ENCODE data around the gene TNRC18.

Gene TNRC18

DNA sequence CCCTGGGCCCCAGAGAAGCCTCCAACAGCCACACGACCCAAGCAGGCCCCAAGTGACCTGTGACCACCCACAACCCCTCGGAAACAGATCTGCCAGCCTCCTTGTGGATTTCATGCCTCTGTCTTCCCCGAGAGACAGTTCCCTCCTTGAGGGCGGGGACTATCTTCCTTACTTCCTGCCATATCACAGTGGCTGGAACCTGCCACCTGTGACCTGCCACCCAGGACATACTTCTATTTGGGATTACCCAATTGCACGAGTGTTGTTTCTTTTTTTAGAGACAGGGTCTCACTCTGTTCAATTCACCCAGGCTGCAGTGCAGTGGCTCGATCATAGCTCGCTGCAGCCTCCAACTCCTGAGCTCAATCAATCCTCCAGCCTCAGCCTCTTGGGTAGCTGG lies 25.9 kb downstream of the TNRC18 start:
- TF ChIP-seq, protein P1, sequence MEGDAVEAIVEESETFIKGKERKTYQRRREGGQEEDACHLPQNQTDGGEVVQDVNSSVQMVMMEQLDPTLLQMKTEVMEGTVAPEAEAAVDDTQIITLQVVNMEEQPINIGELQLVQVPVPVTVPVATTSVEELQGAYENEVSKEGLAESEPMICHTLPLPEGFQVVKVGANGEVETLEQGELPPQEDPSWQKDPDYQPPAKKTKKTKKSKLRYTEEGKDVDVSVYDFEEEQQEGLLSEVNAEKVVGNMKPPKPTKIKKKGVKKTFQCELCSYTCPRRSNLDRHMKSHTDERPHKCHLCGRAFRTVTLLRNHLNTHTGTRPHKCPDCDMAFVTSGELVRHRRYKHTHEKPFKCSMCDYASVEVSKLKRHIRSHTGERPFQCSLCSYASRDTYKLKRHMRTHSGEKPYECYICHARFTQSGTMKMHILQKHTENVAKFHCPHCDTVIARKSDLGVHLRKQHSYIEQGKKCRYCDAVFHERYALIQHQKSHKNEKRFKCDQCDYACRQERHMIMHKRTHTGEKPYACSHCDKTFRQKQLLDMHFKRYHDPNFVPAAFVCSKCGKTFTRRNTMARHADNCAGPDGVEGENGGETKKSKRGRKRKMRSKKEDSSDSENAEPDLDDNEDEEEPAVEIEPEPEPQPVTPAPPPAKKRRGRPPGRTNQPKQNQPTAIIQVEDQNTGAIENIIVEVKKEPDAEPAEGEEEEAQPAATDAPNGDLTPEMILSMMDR (IDR thresholded peaks at IDR 0.05; ENCODE audit: insufficient read depth, low read depth, low read length, missing control alignments), result no peak

DNA sequence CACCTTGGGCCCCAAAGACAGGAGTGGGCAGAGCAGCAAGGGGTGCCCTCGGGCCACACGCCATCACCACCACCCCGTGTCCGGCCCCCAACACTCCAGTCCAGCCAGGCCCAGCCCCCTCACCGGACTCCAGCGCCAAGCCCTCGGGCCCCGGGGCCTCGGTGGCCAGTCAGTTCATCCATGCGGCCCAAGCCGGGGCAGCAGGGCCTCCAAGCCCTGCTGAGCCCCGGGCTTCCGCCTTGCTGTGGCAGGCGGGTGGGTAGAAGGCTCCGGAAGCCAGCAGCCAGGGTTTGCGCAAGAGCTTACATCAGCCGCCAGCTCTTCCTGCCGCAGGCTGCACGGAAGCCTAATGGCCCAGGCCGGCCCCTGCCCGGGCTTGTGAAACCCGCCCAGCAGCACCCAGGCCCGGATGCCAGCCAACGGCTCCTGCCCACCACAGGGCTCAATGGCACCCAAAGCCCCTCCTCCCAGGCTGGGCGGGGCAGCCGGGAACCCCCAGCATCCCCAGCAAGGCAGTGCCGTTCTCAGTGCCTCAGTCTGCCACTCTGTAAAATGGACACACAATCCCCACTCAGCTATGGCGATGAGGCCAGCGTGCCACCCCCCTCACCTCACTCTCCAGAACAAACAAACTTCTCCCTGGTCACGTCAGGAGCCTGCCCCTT lies 26.5 kb downstream of the TNRC18 start:
- H3K4me3 ChIP-seq (ENCODE audit: low read depth, low read length), result peak overlapping the region; percentile 98
- peak; percentile 96 for DNase-seq (ENCODE audit: low read depth)
- TF ChIP-seq, protein P1 (IDR thresholded peaks at IDR 0.05; ENCODE audit: insufficient read depth, low read depth, low read length, missing control alignments), result no peak

More for the DNA sequence above, 25.9 kb downstream of the TNRC18 start:
- H3K4me3 ChIP-seq (ENCODE audit: low read depth, low read length), result peak overlapping the region; percentile 98
- peak; percentile 45 for DNase-seq (ENCODE audit: low read depth)

DNA sequence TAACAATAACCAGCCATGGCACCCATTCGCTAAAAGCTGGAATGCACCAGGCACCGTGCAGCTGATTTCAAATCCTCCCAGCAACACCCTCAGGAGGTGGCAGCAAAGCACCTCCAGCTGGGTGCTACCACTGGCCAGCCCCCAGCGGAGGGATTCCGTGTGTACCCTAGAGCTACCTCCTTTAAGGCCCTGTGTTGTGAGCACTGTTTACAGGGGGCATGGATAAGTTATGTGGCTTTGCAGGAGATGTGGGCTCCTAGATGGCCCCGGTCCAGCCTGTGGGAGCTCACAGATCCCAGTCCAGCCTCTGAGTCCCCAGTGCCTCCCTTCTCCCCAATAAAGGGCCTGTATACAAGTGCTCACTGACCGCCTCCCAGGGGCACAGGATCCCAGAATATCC lies 27.1 kb downstream of the TNRC18 start:
- TF ChIP-seq, protein P1 (IDR thresholded peaks at IDR 0.05; ENCODE audit: insufficient read depth, low read depth, low read length, missing control alignments), result peak; percentile 42
- H3K4me3 ChIP-seq (ENCODE audit: low read depth, low read length), result peak overlapping the region; percentile 98
- DNase-seq (ENCODE audit: low read depth), result peak; percentile 85

DNA sequence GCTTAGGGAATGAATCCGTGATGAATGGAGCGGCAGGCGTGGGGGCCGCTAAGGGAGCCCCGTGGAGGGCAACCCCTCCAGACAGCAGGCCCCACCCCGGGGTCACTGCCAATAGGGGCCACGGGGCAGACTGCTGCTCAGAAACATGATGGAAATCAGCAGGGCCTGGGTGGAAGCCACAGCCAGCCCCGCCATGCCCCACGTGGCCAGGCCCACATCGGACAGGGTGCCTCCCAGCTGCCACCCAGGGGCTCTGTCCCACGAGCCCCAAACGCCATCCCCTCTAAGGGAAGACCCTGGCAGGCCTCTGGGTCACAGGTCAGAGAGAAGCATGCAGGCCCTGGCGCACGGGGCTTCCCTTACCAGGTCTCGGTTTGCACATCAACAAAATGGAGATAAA lies 28.4 kb downstream of the TNRC18 start:
- TF ChIP-seq, protein P1 (IDR thresholded peaks at IDR 0.05; ENCODE audit: insufficient read depth, low read depth, low read length, missing control alignments), result no peak
- DNase-seq (ENCODE audit: low read depth), result no peak
- no peak overlapping the region for H3K4me3 ChIP-seq (ENCODE audit: low read depth, low read length)

DNA sequence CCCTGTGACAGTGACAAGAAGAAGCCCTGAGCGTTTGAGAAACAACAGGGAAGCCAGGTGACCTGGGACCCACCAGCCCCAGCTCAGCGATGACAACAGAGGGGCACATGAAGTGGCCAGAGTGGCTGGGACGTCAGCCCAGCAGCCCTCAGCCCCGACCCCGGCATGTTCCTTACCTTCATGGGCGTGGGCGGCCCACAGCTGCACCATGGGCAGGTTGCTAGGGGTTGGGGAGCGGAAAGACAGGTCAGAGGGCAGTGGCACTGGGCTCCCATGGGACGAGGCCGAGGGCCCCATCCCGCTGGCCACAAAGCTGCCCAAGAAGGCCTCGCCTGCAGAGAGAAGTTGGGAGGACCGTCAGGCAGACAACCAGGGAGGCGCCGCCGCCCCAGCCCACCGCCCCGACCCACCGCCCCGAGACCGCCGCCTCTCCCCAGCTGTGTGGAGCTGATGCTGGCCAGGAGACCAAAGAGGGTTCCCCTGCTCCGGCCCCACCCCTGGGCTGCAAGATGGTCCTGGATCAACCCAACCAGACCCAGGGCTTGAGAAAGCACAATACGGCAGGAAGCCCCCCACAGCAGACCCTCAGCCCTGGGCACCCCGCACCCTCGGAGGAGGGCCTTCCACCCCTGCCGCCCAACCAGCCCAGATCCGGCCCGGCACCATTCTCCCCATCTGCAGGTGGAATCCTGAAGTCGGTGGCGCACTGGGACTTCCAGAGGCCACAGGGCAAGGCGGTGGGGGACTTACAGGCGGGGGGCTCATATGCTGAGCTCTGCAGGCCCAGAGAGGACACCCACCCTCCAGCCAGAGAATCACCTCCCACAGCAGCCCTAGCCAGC lies 29.1 kb downstream of the TNRC18 start:
- TF ChIP-seq, protein P1 (IDR thresholded peaks at IDR 0.05; ENCODE audit: insufficient read depth, low read depth, low read length, missing control alignments), result no peak
- no peak for DNase-seq (ENCODE audit: low read depth)
- no peak overlapping the region for H3K4me3 ChIP-seq (ENCODE audit: low read depth, low read length)

DNA sequence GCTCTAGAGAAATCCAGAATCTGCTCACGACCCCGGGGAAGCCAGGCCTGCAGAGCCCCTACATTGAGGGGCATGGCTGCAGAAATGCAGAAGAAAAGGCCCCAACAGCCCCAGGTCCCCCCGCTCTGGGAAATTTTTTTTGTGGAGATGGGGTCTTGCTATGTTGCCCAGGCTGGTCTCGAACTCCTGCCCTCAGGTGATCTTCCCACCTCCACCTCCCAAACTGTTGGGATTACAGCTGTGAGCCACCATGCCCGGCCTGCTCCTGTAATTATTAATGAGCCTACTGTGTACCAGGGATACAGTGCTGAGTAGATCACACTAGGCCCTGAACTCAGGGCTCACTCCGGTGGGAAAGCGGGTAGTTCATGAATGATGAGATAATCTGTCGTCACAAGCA lies 29.9 kb downstream of the TNRC18 start:
- no peak overlapping the region for H3K4me3 ChIP-seq (ENCODE audit: low read depth, low read length)
- TF ChIP-seq, protein P1 (IDR thresholded peaks at IDR 0.05; ENCODE audit: insufficient read depth, low read depth, low read length, missing control alignments), result no peak
- no peak for DNase-seq (ENCODE audit: low read depth)
